ENCODE results near the gene NELL1.

Gene NELL1

DNA sequence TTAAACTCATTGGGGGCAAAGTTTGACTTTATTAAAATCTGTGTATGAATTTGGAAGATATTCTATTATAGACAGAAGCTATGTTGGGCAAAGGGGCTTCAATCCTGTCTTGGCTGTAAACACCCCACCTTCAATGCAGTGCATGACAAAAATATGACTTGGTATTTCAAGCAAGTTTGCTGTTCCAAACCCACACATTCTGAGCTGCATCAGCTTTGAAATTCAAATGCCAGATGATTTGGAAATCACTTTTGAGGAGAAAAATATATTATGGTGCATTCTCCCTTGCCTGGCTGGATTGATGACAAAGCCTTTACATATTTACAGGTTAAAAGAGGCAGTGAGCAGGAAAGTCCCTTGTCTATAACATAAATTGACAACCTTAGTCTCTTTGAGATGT lies 760.0 kb downstream of the NELL1 start:
- H3K4me1 ChIP-seq (ENCODE audit: insufficient read depth, low read length) = no peaks in the 10 kb centered on the region
- DNase-seq (no peak), ATAC-seq (ENCODE audit: insufficient read depth, low read depth) (no peak)
- H3K4me3 ChIP-seq (ENCODE audit: low read depth in 1 of 2, low read length in 2 of 2) = no peak overlapping the region
- no peak overlapping the region for H3K27ac ChIP-seq (ENCODE audit: low read length)
- no peak for TF ChIP-seq EZH2 (IDR thresholded peaks at IDR 0.05; ENCODE audit: borderline replicate concordance, low read depth, low read length, severe bottlenecking)
- TF ChIP-seq, protein P1, sequence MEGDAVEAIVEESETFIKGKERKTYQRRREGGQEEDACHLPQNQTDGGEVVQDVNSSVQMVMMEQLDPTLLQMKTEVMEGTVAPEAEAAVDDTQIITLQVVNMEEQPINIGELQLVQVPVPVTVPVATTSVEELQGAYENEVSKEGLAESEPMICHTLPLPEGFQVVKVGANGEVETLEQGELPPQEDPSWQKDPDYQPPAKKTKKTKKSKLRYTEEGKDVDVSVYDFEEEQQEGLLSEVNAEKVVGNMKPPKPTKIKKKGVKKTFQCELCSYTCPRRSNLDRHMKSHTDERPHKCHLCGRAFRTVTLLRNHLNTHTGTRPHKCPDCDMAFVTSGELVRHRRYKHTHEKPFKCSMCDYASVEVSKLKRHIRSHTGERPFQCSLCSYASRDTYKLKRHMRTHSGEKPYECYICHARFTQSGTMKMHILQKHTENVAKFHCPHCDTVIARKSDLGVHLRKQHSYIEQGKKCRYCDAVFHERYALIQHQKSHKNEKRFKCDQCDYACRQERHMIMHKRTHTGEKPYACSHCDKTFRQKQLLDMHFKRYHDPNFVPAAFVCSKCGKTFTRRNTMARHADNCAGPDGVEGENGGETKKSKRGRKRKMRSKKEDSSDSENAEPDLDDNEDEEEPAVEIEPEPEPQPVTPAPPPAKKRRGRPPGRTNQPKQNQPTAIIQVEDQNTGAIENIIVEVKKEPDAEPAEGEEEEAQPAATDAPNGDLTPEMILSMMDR (IDR thresholded peaks at IDR 0.05; ENCODE audit: borderline replicate concordance, extremely low read depth, low read length, poor library complexity, severe bottlenecking) = no peak
- H3K27me3 ChIP-seq (ENCODE audit: insufficient read depth, low read length, poor library complexity) = no peaks in the 10 kb centered on the region
- H3K9ac ChIP-seq (ENCODE audit: low read depth, low read length) = no peak overlapping the region
- H4K20me1 ChIP-seq (ENCODE audit: insufficient read depth, low read length) = no peaks in the 10 kb centered on the region
- H3K4me2 ChIP-seq (ENCODE audit: insufficient read depth, low read length) = no peak overlapping the region
- no peaks in the 10 kb centered on the region for H3K79me2 ChIP-seq (ENCODE audit: insufficient read depth, low read length)
- no peaks in the 10 kb centered on the region for H3K9me3 ChIP-seq (ENCODE audit: insufficient read depth, low read length, severe bottlenecking)
- H2AFZ ChIP-seq (ENCODE audit: low read depth, low read length) = no peak overlapping the region
- H3K36me3 ChIP-seq (ENCODE audit: insufficient read depth, low read length) = no peaks in the 10 kb centered on the region

DNA sequence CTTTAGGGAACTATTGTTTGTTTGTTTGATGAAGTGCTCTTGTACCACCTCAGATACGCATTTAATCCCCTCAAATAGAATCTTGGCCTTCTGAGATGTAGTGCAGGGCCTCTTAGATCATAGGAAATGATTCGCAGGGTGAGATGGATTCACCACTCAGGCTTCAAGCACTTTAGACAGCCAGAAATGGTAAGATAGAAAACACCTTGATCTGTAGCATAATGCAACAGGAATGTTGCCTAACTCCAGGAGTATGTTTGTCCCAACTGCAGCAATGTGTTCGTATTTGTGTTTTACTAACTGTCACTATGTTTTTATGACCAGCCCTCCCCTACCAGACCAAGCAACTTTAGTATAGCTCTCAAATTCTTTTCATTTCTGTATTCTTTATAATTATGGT lies 761.2 kb downstream of the NELL1 start:
- no peaks in the 10 kb centered on the region for H3K36me3 ChIP-seq (ENCODE audit: insufficient read depth, low read length)
- H3K27ac ChIP-seq (ENCODE audit: low read length) = no peak overlapping the region
- no peaks in the 10 kb centered on the region for H4K20me1 ChIP-seq (ENCODE audit: insufficient read depth, low read length)
- no peaks in the 10 kb centered on the region for H3K79me2 ChIP-seq (ENCODE audit: insufficient read depth, low read length)
- H3K4me1 ChIP-seq (ENCODE audit: insufficient read depth, low read length) = no peaks in the 10 kb centered on the region
- no peak for DNase-seq
- H3K4me2 ChIP-seq (ENCODE audit: insufficient read depth, low read length) = no peak overlapping the region
- TF ChIP-seq, protein P1 (IDR thresholded peaks at IDR 0.05; ENCODE audit: borderline replicate concordance, extremely low read depth, low read length, poor library complexity, severe bottlenecking) = no peak
- no peak for TF ChIP-seq EZH2 (IDR thresholded peaks at IDR 0.05; ENCODE audit: borderline replicate concordance, low read depth, low read length, severe bottlenecking)
- no peak overlapping the region for H2AFZ ChIP-seq (ENCODE audit: low read depth, low read length)
- no peaks in the 10 kb centered on the region for H3K27me3 ChIP-seq (ENCODE audit: insufficient read depth, low read length, poor library complexity)
- H3K9me3 ChIP-seq (ENCODE audit: insufficient read depth, low read length, severe bottlenecking) = no peaks in the 10 kb centered on the region
- no peak for ATAC-seq (ENCODE audit: insufficient read depth, low read depth)
- no peak overlapping the region for H3K9ac ChIP-seq (ENCODE audit: low read depth, low read length)
- no peak overlapping the region for H3K4me3 ChIP-seq (ENCODE audit: low read depth in 1 of 2, low read length in 2 of 2)

DNA sequence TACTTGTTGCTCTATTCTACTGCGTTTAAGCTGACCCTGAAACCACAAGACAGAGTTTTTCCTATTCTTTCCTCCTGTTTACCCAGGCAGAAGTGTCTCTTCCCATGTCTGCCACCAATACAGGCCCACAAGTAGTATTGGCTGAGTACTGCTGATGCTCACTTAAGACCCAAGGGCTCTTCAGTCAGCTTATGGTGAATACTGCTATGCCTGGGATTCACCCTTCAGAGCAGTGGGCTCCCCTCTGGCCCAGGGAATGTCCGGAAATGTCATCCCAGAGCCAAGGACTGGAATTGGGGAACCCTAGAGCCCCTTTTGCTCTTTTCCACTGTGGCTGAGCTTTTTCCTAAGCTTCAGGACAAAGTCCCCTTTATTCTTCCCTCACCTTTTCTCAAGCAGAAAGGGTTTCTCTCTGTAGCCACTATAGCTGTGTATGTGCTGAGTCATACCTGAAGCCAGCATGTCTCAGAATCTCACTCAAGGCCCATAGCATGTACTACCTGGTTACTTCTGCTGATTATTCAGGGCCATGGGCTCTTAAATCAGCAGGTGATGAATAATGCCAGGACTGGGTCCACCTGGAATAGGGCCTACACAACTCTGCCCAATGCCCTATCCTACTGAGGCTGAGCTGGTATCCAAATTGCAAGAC lies 777.7 kb downstream of the NELL1 start:
- Histone ChIP-seq H3K4me1 (ENCODE audit: insufficient read depth, low read length) (no peaks in the 10 kb centered on the region), H3K4me2 (ENCODE audit: insufficient read depth, low read length) (no peak overlapping the region), H3K27me3 (ENCODE audit: insufficient read depth, low read length, poor library complexity) (no peaks in the 10 kb centered on the region), H3K79me2 (ENCODE audit: insufficient read depth, low read length) (no peaks in the 10 kb centered on the region), H4K20me1 (ENCODE audit: insufficient read depth, low read length) (no peaks in the 10 kb centered on the region), H3K4me3 (ENCODE audit: low read depth in 1 of 2, low read length in 2 of 2) (no peak overlapping the region), H3K36me3 (ENCODE audit: insufficient read depth, low read length) (no peaks in the 10 kb centered on the region), H2AFZ (ENCODE audit: low read depth, low read length) (no peak overlapping the region), H3K9me3 (ENCODE audit: insufficient read depth, low read length, severe bottlenecking) (no peaks in the 10 kb centered on the region), H3K27ac (ENCODE audit: low read length) (no peak overlapping the region), H3K9ac (ENCODE audit: low read depth, low read length) (no peak overlapping the region)
- DNase-seq = no peak
- ATAC-seq (ENCODE audit: insufficient read depth, low read depth) = no peak
- TF ChIP-seq EZH2 (IDR thresholded peaks at IDR 0.05; ENCODE audit: borderline replicate concordance, low read depth, low read length, severe bottlenecking) = no peak
- TF ChIP-seq, protein P1 (IDR thresholded peaks at IDR 0.05; ENCODE audit: borderline replicate concordance, extremely low read depth, low read length, poor library complexity, severe bottlenecking) = no peak
